ENCODE results near the gene IZUMO4.

GRCh38 chr19:2064395-2064787 is 32.3 kb upstream of the IZUMO4 start:
- TF ChIP-seq YY1 (IDR thresholded peaks at IDR 0.05): no peak
- no peak for TF ChIP-seq CTCF (IDR thresholded peaks at IDR 0.05; ENCODE audit: low read depth, low read length, missing input control)
- no peak for TF ChIP-seq RAD21 (IDR thresholded peaks at IDR 0.05)
- TF ChIP-seq RXRA (IDR thresholded peaks at IDR 0.05): no peak
- no peak for TF ChIP-seq SP1 (IDR thresholded peaks at IDR 0.05)
- no peak for TF ChIP-seq REST (IDR thresholded peaks at IDR 0.05)
- TF ChIP-seq ATF3 (IDR thresholded peaks at IDR 0.05): no peak
- no peak for TF ChIP-seq TAF1 (conservative IDR thresholded peaks at IDR 0.05)
- no peak for TF ChIP-seq GABPA (IDR thresholded peaks at IDR 0.05 in 1 of 2, conservative IDR thresholded peaks at IDR 0.05 in 1 of 2)
- TF ChIP-seq JUND (IDR thresholded peaks at IDR 0.05): no peak
- TF ChIP-seq FOXA2 (IDR thresholded peaks at IDR 0.05): no peak
- no peak for TF ChIP-seq MAX (IDR thresholded peaks at IDR 0.05)

Data from liver (tissue), 3 donors.